ENCODE measurements around the gene RGCC.

The RGCC gene

DNA sequence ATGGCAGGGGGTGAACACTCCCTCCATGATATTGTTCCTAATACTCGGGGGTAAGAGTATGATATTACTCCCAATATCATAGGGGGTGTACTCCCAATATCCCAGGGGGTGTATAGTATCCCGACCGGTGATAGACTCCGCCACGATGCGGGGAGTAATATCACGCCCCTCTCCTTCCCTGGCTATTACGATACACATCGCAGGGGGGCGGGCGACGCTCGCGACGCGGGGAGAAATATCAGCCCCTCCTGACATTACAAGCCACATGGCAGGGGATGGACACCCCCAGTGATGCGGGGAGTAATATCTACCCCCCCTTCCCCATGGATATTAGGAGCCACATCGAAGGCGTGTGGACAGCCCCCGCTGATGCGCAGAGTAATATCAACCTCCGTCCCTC lies 3.2 kb upstream of the RGCC start:
- DNase-seq, result no peak

- DNase-seq, result no peak
Measured at GRCh38 chr13:41455725-41456419, 1.5 kb upstream of the RGCC start.

- peak; percentile 38 for DNase-seq
Measured at GRCh38 chr13:41457589-41458186, 338 bp downstream of the RGCC start.

GRCh38 chr13:41458187-41458760 lies 924 bp downstream of the RGCC start:
- DNase-seq, result peak; percentile 50

DNA sequence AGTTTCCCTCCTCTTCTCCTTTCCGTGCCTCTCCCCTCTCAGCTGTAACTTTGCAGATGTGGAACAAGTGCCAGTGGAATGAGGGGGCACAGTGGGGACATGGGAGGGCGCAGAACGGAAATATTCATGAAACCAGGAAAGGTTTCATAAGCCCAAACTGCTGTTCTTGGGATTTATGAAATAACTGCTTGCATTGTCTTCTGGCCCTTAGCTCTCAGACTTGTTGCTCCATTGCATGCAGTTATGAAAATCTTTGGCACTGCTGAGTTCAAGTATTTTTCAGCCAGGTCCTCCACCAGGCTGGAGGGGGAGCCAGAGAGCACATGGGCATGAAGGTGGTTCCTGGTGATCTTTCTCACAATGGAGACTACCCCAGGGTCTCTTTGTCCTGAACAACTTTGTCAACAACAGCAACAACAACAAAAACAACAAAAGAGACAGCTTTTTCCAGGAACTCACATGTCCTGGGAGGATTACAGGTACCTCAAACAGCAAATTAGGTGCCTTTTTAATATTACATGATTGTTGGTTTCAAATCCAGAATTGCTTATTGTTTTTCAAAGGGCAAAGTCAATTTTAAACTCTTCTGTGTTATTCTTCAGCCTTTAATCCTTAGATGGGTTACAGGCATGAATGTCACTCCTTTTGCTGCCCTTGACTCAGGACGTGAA lies 1.5 kb downstream of the RGCC start:
- DNase-seq, result peak; percentile 81

DNA sequence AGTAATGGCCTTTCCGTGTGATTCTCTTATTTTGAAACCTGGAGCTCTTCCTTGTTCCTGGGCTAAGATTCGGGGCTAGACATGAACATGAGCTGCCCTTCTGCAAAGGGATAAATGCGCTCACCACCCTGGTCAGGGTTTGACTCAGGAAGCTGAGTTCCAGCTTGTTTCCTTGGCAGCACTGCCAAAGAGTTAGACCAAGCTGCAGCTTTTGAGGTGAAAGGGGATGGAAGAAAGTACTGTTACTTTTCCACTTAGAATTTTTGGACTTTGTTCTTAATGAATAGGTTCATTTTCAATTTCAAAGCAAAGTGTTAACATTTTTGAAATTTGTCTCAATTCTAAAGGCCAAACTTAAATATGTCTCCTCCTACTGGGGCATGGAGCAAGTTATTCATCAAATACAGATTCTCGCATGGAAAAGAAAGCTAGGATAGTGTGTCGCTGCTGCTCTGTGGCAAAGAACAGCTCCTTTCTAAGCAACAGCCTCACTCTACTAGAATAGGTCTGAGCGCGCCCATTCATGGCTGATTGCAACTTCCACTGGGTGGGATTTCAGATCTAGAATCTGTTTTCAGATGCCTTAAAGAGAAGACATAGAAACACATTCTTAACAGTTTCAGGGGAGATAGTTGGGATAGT lies 2.2 kb downstream of the RGCC start:
- peak; percentile 45 for DNase-seq

- no peak for DNase-seq
Measured at GRCh38 chr13:41460074-41460465, 2.7 kb downstream of the RGCC start.

DNA sequence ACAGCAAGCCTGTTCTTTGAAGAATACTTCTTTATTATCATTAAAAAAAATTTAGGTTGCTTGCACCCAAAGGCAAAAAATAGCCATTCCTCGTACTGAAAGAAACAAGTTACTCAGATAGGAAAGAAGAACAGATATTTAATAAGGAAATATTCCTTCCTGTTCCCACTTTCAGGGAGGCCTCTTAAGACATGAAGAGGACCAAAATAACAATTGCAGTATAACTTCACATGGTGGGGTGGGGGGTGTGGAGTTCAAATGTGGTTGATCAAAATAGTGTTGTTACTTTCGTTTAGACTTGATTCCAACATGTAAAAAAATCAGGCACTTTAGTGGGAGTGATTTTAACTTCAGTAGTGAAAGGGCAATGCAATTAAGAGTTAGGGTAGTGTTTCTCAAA lies 3.6 kb downstream of the RGCC start:
- no peak for DNase-seq

DNA sequence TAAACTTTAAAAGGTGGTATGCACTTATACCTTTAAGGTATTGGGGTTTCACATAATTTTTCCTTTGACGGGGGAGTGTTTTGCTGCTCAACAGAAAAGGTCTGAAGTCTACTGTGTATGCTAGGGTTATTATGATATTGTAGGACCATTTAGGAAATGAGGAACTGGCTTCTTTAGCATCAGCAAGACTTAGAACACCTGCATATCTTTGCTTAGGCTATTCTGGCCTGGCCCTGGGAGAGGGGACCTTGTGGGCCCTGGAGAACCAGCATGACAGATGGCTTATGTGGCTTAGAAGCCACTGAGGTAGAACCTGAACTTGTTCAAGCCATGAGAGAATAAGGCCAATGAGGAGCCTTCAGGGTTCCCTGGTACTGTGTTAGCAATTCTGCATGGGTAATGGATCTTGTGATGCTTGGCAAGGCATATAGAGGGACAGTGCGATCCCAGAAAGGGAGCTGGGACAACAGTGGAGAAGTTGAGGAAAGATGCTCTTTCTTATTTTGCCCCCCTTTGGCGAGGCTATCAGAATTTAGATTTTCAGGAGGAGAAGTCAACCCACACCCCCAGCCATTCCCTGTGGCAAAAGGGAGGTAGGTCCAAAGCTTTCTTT lies 4.3 kb downstream of the RGCC start:
- DNase-seq, result no peak

DNA sequence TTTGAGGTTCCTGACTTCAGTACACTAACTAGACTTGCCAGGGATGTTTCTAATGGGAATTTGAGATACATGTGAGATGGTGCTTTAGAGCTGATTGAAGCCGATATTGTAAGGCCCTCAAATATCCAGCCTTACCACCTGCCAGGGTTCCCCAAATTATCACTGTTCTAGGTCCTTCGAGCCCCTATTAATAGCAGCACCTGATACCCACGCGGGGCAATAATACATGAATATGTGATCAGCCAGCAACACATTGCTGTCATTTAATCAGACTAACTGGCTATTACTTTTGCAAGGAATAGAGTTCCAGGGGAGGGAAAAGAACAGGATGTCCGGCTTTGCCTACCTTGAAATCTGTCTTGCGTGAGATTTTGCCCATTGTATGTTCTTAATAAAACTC lies 5.1 kb downstream of the RGCC start:
- DNase-seq, result no peak

DNA sequence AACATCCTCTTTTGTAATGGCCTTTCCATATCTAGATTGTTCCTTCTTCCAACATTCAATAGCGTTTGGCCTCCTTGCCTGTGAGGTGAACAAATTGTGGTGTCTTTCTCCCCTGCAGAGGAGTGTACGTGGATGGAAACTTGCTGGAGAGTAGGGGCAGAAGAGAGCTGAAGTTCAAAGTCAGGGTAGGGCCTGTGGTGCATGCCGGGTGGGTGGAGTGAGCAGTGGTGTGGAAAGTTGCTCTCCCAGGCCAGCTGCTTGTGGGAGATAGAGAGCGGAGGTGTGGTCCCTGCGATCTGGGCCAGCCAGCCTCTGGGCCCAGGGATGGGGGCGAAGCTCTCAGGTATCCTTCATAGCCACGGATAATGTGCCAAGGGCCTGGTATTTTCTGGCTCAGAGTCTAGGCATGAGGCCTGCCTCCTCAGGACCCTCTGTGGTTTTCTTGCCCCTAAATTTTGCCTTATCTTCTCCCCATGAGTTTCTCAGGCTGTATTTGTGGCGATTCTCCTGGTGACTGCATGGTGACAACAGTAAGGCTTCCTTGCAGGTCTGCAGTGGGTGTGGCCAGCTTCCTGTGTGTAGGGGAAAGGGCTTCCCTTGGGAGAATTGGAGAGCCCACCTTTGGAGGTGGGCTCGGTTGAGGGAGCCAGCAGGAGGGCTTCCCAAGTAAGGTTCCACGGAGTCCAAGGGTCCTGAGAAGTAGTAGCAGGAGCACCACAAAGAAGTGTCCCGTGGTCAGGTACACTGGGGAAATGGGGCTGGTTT lies 6.7 kb downstream of the RGCC start:
- peak; percentile 48 for DNase-seq

DNA sequence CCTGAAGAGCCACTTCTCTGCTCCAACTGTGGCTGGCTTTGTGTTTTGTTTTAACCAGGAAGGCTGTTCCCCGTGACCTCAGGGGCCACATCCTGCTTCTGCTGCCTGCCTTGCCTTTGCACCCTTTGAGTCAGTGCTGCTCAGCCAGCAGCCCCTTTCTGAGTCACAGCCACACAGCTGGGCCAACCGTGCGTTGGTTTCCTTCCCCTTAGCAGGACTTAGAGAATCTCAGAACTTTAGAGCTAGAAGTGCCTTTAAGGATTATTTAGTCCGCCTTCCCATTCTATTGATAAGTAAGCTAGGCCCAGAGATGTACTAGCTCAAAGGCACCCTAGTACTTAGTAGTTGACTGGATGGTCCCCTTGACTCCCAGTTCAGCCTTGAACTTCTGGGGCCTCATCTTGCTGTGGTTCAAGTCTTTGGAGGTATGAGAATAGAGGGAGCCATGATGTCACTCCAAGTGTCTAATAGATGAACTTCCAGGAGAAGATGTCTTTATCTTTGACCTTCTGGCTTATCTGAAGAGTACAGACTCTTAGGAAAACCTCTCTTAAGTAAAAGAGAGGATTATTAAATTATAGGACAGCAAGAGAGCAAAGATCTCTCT lies 8.0 kb downstream of the RGCC start:
- peak; percentile 97 for DNase-seq

DNA sequence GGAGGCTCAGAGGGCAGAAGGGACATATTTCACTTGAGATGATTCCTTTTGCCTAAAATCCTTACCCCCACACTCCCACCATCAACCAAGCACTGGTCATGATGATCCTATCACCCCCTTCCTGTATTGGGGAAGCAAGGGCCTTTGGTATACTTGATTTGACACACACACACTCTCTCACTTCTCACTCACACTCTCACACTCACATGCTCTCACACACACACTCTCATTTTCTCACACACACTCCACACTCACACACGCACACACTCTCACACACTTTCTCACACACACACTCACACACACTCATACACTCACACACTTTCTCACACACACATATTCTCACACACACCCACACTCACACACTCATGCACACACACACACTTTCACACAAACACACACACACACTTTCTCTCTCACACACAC lies 8.6 kb downstream of the RGCC start:
- peak; percentile 17 for DNase-seq

GRCh38 chr13:41467425-41467945 lies 10.1 kb downstream of the RGCC start:
- DNase-seq, result no peak

DNA sequence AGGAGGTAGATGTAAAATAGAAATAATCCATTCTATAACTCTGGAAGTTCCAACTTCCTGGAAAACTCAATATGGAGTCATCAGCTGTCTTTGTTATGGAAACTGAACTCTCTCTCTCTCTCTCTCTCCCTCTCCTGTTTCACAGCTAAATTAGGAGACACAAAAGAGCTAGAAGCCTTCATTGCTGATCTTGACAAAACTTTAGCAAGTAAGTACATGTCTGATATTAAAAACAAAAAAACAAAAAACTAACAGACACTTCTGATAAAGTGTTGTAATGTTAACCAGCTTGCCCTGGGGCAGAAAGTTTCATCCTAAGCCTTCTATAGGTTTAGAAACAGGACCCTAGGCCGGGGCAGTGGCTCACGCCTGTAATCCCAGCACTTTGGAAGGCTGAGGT lies 11.3 kb downstream of the RGCC start:
- no peak for DNase-seq

GRCh38 chr13:41470196-41470595 lies 12.8 kb downstream of the RGCC start:
- no peak for DNase-seq

GRCh38 chr13:41471785-41472184 lies 14.4 kb downstream of the RGCC start:
- no peak for DNase-seq

- no peak for DNase-seq
Measured at GRCh38 chr13:41487222-41487621, 29.9 kb downstream of the RGCC start.

GRCh38 chr13:41488124-41488523 lies 30.8 kb downstream of the RGCC start:
- DNase-seq, result no peak

DNA sequence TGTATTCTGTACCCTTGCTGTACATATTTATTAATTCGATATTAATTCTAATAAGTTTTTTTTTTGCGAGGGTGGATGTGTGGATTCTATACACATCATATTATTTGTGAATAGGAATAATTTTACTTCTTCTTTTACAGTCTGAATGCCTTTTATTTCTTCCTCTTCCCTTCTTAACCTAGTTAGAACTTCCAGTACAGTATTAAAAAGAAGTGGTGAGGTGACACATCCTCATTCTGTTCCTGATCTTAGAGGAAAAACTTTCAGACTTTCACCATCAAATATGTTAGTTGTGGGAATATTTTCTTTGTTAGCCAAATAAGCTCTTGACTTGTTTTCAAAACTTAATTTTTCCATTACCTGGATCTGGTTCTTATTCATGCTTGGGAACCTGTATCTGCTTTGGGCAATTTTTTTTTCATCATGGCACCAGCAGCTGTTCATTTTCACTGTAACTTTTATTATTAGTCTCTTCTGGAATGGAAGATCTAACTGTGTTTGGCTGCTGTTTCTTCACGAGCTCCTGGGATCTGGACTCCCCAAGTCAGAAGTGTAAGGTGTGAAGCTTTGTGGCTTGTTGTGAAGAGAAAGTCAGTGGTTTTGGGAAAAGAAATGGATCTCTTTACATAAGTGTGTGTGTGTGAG lies 33.1 kb downstream of the RGCC start:
- DNase-seq, result no peak

- no peak for DNase-seq
Measured at GRCh38 chr13:41491436-41491835, 34.1 kb downstream of the RGCC start.
